NCI-H1930 (cell line): ENCODE results near the gene ISOC2.
A peak's percentile ranks its signal among the peaks of the same experiment; 100 is the strongest.

Experiments used
- DNase-seq, 2 experiments: peaks; one replicate each; lab custom pipeline; 2025; lab: John Stamatoyannopoulos, UW

ISOC2 gene

GRCh38 chr19:55489711-55490477 is 28.5 kb upstream of the ISOC2 start:
- DNase-seq, result no peak

DNA sequence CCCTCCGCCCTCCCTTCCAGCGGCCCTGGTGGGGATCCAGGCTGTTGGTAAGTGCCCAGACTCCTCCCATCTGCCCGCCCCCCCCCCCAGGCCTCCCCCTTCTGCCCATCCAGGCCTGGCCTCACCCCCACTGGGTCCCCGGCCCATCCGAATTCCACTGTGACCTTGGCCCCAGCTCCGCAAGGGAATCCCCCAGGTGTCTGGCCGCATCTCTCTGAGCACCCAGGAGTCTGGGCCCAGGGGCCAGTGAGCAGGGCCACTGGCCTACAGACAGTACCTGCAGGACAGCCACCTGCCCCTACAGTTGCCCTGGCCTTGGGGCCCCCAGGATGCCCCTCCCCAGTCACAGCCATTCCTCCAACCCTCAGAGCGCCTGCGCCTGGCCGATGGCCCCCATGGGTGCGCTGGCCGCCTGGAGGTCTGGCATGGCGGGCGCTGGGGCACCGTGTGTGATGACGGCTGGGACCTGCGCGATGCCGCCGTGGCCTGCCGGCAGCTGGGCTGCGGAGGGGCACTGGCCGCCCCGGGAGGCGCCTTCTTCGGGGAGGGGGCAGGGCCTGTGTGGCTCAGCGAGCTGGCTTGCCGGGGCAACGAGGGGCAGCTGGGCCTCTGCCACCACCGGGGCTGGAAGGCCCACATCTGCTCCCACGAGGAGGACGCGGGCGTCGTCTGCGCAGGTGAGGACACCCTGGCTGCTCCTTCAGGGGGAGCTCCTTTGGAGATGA is 27.7 kb upstream of the ISOC2 start:
- no peak for DNase-seq

DNA sequence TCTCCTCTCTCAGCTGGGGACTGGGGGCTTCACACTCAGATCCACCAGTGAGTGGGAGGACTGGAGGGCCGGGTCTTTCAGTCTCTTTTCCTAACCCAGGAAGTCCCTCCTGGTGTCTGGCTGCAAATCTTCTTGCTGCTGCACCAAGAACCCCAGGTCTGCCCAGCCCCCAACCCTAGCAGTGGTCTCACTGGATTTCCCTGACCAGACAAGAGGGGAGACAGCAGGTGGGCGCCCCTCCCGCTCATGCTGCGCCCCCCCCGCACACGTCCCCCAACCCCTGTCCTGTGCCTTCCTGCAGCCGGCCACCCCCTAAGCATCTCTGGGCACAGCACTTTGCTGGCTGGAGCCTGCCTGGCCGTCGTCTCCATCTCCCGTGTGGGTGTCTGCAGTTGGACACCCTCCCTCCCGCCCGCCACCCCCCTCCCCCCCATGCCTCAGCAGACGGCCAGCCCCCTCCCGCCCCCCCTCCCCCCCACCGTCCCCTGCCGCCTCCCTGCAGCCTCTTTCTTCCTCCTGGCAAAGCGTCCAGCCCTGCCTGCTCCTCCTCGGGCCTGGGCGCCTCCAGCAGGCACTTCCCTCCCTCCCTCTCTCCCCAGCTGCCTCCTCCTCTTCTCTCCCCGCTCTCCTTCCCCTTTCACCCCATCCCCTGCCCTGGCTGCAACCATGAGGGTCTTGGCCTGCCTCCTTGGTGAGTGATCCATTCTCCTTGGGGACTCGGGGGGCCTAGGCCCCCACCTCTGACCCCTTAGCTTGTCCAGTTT is 26.7 kb upstream of the ISOC2 start, which contains the start of gene SSC5D:
TSS of gene SSC5D (plus strand) at position 513 of the 764 bp plus-strand sequence. CDS start at position 667, 154 bp downstream.
- no peak for DNase-seq

DNA sequence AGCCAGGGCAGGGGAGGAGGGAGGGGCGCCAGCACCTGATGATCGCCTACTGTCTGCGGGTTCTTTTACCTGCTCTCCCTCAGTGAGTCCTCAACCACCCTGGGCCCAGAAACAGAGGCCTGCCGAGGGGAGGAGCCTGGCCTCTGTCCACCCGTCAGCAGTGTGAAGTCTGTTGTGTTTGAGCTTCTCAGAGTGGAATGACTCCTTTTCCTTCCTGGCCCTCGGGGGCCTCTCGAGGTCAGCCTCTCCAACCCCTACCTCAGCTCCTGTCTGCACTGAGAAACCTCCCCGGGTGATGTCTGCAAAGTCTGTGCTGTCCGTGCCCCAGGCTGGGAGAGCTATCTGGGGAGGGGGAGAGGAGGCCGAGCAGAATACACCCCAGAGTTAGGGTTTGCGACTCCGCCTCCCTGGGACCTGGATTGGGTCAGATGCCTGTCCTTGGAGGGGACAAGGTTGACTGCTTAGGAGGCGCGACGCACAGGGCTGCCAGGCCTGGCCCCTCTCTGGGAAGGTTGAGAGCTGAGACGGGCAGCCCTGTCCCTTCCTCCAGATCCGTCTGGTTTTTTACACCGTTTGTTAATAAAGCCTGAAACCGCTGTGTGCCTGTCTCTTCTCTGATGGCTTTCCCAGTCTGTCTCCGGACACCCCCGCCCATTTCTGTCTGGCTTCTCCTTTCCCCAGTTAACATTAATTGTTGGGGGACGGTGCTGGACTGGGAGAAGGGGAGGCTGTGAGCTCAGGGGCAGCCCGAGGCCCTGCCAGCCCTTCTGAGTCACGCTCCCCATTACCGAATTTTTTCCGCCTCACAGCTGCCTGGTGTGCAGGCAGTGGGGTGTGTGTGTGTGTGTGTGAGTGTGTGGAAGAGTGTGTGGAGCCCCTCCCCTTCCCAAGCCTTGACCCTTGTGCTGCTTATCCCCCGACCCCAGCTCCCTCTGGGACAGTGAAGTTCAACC is 25.8 kb upstream of the ISOC2 start:
- no peak for DNase-seq

- no peak for DNase-seq
These were observed 24.9 kb upstream of the ISOC2 start for GRCh38 chr19:55486043-55486970.

DNA sequence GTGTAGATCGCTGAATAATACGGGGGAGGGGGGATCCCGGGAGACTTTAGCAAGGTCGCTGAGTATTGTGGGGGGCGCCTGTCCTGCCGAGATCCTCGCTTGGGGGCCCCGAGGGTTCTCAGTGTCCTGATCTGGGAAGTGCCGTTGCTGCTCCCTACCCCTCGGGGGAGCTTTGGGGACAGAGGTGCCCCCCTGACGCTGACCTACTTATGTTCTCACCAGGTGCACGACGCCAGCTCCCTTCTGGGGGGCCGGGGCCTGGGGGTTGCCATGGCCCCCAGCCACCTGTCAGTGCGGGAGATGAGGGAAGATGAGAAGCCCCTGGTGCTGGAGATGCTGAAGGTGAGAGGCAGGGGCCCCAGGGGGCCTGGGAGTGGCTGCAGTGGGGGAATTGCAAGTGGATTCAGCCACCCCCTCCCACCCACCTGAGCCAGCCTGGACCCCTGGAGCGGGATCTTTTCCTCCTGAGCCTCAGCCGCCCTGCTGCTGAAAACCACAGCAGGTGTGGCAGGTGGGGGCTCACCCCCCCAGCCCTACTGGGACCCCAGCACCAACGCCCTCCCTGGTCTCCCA is 24.1 kb upstream of the ISOC2 start:
- no peak for DNase-seq

DNA sequence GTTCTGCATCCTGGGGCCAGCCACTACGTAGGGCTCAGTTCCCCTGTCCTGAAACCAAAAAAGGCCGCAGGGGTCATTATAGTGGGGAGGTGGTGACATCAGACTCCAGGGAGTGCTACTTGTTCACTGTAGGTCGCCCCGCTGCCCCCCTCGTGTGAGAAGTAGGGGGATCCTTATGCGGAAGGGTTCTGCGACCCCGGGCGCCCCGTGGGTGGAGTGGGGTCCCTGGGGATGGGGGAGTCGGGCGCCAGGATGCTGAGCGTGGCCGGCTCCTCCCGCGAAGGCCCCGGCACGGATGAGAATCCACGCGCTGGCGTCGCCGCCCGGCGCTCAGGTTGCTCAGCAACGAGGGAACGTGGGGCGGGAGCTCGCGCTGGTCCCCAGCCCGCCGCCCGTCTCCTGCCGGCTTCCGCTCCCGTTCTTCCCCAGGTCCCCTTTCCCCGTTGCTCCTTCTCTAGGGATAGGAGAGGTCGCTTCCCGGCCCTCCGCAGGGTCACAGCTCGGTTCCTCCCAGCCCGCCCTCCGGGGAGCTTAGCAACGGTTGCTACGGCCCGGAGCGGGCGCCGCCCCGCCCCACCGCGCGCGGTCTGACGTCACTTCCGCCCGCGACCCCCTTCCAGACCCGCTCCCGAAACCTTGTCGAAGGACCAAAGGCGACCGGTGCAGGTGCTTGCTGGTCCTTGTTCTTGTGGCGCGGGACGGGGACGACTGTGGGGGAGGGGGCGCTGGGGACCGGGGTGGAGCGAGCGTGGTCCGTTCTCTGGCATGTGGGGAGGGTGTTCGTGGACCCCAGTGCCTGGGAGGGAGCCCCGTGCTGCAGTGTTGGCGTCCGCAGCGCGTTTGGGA is 23.4 kb upstream of the ISOC2 start, which contains the start of gene NAT14:
TSS of gene NAT14 (plus strand) at position 596 of the 846 bp plus-strand sequence. CDS start 521 bp downstream, outside the sequence.
- DNase-seq, result peak; percentile 70 to 74

GRCh38 chr19:55483706-55484592 is 22.5 kb upstream of the ISOC2 start:
- no peak for DNase-seq

DNA sequence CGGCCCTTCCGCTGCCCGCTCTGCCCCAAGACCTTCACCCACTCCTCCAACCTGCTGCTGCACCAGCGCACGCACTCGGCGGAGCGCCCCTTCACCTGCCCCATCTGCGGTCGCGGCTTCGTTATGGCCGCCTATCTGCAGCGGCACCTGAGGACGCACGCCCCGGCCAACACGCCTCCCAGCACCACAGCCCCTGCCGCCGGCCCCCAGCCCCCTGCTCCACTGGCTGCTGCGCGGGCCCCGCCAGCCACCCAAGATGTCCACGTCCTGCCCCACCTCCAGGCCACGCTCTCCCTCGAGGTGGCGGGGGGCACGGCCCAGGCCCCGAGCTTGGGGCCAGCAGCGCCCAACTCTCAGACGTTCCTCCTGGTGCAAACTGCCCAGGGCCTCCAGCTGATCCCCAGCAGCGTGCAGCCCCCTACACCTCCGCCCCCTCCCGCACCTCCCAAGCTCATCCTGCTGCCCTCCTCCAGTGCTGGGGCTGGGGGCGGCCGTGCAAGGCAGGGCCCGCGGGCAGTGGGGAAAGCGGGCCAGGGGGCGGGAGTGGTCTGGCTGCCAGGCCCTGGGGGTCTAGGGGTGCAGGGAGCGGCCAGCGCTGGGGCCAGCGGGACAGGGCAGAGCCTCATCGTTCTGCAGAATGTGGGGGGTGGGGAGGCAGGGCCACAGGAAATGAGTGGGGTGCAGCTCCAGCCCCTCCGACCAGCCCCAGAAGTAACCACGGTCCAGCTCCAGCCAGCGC is 21.7 kb upstream of the ISOC2 start:
- no peak for DNase-seq

- no peak for DNase-seq
These were observed 20.9 kb upstream of the ISOC2 start for GRCh38 chr19:55482156-55482961.

DNA sequence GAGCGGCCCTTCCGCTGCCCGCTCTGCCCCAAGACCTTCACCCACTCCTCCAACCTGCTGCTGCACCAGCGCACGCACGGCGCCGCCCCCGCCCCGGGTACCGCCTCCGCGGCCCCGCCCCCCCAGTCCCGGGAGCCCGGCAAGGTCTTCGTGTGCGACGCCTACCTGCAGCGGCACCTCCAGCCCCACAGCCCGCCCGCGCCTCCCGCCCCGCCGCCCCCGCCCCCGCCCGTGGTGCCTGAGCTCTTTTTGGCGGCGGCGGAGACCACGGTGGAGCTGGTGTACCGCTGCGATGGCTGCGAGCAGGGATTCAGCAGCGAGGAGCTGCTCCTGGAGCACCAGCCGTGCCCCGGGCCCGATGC is 20.3 kb upstream of the ISOC2 start:
- no peak for DNase-seq

DNA sequence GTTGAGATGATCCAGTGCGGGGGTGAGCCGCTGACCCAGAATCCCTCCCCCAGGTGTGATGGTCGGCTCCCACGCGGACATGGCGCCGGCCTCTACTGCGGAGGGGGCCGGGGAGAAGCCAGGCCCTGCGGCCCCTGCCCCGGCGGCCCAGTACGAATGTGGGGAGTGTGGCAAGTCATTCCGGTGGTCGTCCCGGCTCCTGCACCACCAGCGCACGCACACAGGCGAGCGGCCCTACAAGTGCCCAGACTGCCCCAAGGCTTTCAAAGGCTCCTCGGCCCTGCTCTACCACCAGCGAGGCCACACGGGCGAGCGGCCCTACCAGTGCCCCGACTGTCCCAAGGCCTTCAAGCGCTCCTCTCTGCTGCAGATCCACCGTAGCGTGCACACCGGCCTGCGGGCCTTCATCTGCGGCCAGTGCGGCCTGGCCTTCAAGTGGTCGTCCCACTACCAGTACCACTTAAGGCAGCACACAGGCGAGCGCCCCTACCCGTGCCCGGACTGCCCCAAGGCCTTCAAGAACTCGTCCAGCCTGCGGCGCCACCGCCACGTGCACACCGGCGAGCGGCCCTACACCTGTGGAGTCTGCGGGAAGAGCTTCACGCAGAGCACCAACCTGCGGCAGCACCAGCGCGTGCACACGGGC is 19.8 kb upstream of the ISOC2 start:
- DNase-seq, result no peak

- no peak for DNase-seq
These were observed 18.2 kb upstream of the ISOC2 start for GRCh38 chr19:55479451-55480230.

GRCh38 chr19:55479045-55479444 is 17.6 kb upstream of the ISOC2 start:
- no peak for DNase-seq

- no peak for DNase-seq
These were observed 16.9 kb upstream of the ISOC2 start for GRCh38 chr19:55478364-55478763.
